Thoracic aorta (tissue), 2 donors: ENCODE measurements around the gene P2RY14. TPM values are rescaled to one million over a fixed set of nuclear protein-coding genes. Genes with fewer than 3 reads are reported as not detected.

Experiments used
- ATAC-seq: fragments of 150-250 bp; one replicate; pipeline ENCODE4 v1.8.0; 2017; ENCODE audit warnings: low read depth; ENCODE audit not compliant: insufficient number of reproducible peaks, low FRiP score
- DNase-seq: peaks from one replicate; pipeline ENCODE4 v3.0.0-alpha.2; 2020; ENCODE audit warnings: low spot score
- H3K27ac ChIP-seq, 2 donors: fragments of 200-600 bp; sonication (generic); 1 replicate in 1 of 2; 2 replicates in 1 of 2; pipeline ENCODE4 v1.5.1; 2016; ENCODE audit warnings: mild to moderate bottlenecking in 2 of 2, moderate library complexity in 2 of 2
- H3K27me3 ChIP-seq: fragments of 200-600 bp; sonication (generic); replicated peaks from 2 replicates; pipeline ENCODE4 v1.6.0; 2016; ENCODE audit warnings: mild to moderate bottlenecking; ENCODE audit not compliant: insufficient read depth
- H3K36me3 ChIP-seq: fragments of 200-600 bp; sonication (generic); one replicate; pipeline ENCODE4 v1.5.1; 2016
- H3K4me1 ChIP-seq, 2 donors: fragments of 200-600 bp; sonication (generic); 1 replicate in 1 of 2; 2 replicates in 1 of 2; pipeline versions ENCODE4 v1.5.1 to v1.6.0; 2016; ENCODE audit warnings: low read depth in 2 of 2, mild to moderate bottlenecking in 1 of 2; ENCODE audit not compliant: control insufficient read depth in 1 of 2
- H3K4me3 ChIP-seq: fragments of 200-600 bp; sonication (generic); 2 replicates; pipeline ENCODE4 v1.5.1; 2016; ENCODE audit warnings: mild to moderate bottlenecking
- H3K9me3 ChIP-seq: fragments of 200-600 bp; sonication (generic); 2 replicates; pipeline ENCODE4 v1.5.1; 2016
- total RNA-seq, 2 donors: library from RNA; depleted of rRNA; stranded (reverse); fragments of >200 nt; gene quantifications; one replicate each; pipeline versions ENCODE4 v1.1.0 to v1.2.3, GENCODE V29; 2016
- TF ChIP-seq, protein P1 (sequence below): fragments of 200-600 bp; sonication (generic); IDR thresholded peaks from one replicate; pipeline ENCODE4 v1.5.1; 2019; ENCODE audit warnings: antibody characterized with exemption

Gene P2RY14
- total RNA-seq, 2 donors from 2014 or later = 2.5 to 4.3 TPM

DNA sequence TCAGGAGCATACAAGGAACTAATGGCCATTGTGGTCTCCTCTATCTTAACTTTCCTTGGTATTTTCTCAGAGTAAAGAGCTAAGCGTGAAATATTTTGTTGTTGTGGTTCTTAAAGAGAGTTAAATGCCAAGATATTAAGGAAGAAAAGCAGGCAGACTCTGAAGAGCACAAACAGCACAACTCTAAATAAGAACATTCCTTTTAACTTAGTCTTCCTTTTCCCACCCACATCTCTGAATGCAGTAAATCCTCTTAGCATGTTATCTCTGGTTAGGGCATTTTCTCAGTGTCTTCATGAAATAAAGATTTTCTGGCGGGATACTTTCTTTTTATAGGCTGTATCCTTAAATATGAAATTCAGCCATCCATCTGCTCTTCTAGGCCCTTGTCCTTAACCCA, 36.8 kb upstream of the P2RY14 start:
- H3K4me3 ChIP-seq = no peak overlapping the region
- ATAC-seq (no peak), DNase-seq (no peak)
- no peaks in the 10 kb centered on the region for H3K9me3 ChIP-seq
- no peaks in the 10 kb centered on the region for H3K4me1 ChIP-seq
- H3K27me3 ChIP-seq = no peaks in the 10 kb centered on the region
- no peaks in the 10 kb centered on the region for H3K36me3 ChIP-seq
- TF ChIP-seq, protein P1, sequence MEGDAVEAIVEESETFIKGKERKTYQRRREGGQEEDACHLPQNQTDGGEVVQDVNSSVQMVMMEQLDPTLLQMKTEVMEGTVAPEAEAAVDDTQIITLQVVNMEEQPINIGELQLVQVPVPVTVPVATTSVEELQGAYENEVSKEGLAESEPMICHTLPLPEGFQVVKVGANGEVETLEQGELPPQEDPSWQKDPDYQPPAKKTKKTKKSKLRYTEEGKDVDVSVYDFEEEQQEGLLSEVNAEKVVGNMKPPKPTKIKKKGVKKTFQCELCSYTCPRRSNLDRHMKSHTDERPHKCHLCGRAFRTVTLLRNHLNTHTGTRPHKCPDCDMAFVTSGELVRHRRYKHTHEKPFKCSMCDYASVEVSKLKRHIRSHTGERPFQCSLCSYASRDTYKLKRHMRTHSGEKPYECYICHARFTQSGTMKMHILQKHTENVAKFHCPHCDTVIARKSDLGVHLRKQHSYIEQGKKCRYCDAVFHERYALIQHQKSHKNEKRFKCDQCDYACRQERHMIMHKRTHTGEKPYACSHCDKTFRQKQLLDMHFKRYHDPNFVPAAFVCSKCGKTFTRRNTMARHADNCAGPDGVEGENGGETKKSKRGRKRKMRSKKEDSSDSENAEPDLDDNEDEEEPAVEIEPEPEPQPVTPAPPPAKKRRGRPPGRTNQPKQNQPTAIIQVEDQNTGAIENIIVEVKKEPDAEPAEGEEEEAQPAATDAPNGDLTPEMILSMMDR = no peak
- H3K27ac ChIP-seq = no peak overlapping the region

DNA sequence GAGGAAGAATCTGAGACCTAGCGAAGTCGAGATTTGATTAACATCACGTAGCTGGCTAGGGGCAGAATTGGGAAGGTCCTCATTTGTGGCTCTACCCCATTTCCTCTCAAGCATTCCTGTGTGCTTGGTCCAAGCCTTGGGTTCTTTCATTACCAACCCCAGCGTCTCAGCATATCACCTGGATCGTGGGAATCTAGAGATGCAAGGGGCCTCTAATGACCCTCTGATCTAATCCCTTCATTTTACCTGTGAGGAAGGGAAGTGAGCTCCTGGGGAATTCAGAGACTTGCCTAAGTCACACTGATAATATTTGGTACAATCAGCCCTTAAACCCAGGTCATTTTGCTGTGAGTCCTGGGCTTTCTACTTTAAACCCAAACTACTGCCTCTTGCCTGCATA, 36.3 kb upstream of the P2RY14 start:
- H3K4me3 ChIP-seq = no peak overlapping the region
- ATAC-seq (no peak), DNase-seq (no peak)
- H3K36me3 ChIP-seq = no peaks in the 10 kb centered on the region
- no peaks in the 10 kb centered on the region for H3K4me1 ChIP-seq
- TF ChIP-seq, protein P1 = no peak
- no peak overlapping the region for H3K27ac ChIP-seq
- H3K27me3 ChIP-seq = no peaks in the 10 kb centered on the region
- no peaks in the 10 kb centered on the region for H3K9me3 ChIP-seq

DNA sequence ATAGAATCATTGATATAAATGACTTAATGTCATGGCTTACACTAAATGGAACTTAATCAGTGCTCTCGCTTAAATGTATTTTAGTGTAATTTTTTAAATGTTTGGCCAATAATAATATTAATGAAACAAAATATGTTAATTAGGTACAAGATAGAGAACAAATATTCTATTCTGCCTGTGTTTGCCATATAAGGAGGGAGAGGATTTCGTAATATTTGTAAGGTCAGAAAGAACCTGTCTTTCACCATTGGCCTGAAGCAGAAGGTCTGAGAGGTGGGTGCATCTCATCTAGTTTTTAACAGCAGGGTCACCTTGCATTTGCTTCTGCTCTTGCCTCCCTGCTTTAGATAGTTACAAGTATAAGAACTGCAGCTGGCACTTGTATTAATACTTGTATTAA, 35.8 kb upstream of the P2RY14 start:
- no peaks in the 10 kb centered on the region for H3K4me1 ChIP-seq

DNA sequence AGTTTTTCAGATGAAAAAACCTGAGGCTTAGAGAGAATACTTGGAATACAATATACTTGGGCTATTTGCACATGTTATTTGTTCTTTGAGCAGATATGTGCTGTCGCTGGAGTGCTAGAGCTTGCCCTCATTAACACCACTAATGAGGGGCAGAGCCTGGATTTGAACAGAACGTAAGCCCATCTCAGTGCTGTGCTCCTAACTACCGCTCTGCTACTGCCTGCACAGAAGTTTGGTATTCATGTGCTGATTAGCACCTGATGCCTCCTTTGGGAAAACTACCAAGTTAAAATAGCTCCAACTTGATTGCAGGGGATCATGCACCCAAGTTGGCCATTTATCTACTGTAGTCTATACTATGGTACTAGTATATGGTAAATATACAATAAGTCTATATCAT, 34.6 kb upstream of the P2RY14 start:
- Histone ChIP-seq H3K4me3 (no peak overlapping the region), H3K27ac (no peak overlapping the region), H3K27me3 (no peaks in the 10 kb centered on the region), H3K4me1 (no peaks in the 10 kb centered on the region), H3K9me3 (no peaks in the 10 kb centered on the region), H3K36me3 (no peaks in the 10 kb centered on the region)
- no peak for ATAC-seq
- TF ChIP-seq, protein P1 = no peak
- DNase-seq = no peak

More for the DNA sequence above, 35.8 kb upstream of the P2RY14 start:
- no peak for DNase-seq
- H3K9me3 ChIP-seq = no peaks in the 10 kb centered on the region
- H3K27me3 ChIP-seq = no peaks in the 10 kb centered on the region
- no peak overlapping the region for H3K27ac ChIP-seq
- no peak for ATAC-seq
- H3K36me3 ChIP-seq = no peaks in the 10 kb centered on the region
- no peak overlapping the region for H3K4me3 ChIP-seq
- TF ChIP-seq, protein P1 = no peak

DNA sequence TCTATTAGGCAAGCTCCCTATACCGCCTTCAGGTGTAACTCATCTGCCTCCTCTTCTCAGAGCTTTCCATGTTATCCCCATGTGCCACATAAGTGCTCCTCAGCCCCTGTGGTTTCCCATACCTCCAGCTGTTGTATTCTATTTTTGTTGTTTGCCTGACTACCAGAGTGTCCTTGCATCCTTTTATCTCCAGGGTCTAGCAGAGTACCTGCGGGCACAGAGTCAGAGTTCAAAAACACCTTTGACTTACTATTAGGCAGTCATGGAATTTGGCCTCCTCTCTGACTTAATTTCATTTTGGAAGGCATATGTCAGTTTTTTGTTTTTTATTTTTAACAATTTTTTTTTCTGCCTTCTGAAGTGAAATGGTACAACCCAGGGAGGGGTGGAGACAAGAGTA, 31.2 kb upstream of the P2RY14 start:
- Histone ChIP-seq H3K4me3 (no peak overlapping the region), H3K36me3 (no peaks in the 10 kb centered on the region), H3K27me3 (no peaks in the 10 kb centered on the region), H3K27ac (no peak overlapping the region), H3K9me3 (no peaks in the 10 kb centered on the region), H3K4me1 (peaks cover 0 to 4% of the 10 kb centered on the region in 2 donors)
- TF ChIP-seq, protein P1 = no peak
- DNase-seq = no peak
- ATAC-seq = no peak
